Smooth muscle cell of the brain vasculature (primary cell): ENCODE results near the gene SH3RF1.

ENCODE experiments used
- DNase-seq: peaks from one replicate; pipeline ENCODE4 v3.0.0-alpha.2; 2012; ENCODE audit warnings: low read depth, low spot score

Gene SH3RF1

DNA sequence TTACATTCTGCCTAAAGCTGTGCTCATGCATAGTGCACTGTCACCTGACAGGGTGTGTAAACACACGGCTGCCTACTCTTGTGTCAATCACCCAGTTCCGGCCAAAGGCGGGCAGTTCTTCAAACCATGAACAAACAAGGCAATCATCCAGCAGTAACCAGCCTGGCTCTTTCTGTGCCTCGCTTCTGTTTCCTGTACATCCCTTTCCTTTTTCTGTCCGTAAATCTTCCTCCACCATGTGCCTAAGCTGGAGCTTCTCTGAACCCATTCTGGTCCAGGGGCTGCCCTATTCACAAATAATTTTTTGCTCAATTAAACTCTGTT, 199.9 kb downstream of the SH3RF1 start:
- DNase-seq = no peak

DNA sequence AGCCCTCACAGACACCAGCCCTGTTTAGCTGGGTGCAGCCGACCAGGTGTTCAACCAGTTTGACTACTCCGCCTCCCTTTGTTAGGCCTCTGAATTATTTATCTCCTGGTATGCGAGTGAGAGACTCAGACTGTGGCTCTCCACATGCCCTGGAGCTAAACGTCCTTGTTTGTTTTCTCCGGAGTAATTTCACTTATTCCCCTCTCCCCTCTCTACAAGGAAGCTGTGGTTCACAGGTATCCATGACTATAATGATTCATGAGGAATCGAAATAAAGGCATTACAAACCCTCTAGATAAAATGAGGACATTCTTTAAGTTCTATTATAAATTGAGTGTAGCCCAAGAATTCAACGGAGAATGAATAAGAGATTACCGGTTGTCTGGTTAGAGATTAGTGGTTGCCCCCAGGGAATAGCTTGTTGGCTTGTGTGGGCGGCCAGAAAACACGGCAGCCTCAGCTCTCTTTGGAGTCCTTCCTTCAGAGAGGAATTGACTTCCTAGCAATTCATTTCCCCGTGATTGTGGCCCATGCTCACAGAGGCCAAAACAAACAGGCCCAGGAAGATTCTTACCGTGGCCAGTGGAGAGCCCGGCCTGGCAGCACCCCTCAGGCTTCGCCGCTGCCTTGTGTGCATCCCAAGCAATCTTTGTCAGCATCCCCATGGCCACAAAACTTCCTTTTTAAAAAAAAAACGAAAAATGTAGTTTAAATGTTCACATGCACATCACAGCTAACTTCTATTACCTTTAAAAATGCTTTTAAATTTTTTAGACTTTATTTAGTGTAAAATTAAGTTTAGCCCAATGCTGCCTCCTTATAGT, 200.5 kb downstream of the SH3RF1 start:
- DNase-seq = no peak

DNA sequence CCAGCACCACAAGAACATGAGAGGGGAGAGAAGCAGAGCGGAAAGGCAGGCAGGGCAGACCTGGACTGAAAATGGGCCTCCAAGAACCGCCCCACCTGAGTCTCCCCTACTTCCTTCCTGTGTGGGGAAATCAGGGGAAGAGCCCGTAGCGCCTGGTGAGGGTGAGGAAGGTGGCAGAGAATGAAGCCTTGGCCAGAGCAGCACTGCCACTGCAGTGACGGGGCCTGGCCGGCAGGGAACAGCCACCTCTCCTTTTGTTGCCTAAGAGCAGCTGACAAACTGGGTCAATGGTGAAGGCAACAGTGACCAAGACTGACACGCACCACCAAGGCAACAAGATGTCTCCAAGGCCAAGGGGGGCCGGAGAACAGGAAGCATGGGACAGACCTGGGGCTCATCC, 202.3 kb downstream of the SH3RF1 start:
- no peak for DNase-seq

DNA sequence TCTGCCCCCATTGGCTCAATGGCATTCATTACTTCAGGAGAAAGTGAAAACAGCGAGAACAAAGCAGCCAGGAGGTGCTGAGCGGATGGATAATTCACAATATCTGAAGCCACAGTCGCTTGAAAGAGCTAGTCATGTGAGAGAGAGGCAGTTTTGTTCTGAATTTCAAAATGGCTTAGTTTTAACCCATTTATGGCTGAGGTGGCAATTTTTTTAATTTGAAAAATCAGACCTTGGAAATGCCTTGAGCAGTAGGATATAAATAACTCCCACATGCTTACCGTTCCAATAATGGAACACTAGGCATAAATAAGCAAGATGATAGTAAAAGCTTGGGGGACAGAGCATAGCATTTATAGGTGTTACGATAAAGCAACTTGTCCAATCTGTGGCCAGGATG, 203.8 kb downstream of the SH3RF1 start:
- no peak for DNase-seq

DNA sequence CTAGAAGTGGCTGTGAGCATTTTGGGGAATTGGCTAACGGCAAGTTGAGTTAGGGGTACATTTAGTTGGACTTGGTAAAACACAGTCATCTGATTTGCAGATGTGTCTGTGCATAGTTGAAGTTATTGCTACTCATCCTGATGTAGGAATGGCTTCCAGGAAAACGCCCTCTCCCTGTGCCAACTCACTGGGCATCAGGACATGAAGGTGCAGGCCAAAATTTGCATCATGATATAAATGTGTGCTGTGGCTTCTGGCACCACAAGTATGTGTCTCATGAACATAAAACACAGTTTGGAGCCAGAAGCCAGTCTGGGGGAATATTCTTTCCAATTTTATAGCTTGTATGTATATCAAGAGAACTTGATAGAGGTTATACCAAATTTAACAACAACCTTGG, 206.5 kb downstream of the SH3RF1 start:
- no peak for DNase-seq

DNA sequence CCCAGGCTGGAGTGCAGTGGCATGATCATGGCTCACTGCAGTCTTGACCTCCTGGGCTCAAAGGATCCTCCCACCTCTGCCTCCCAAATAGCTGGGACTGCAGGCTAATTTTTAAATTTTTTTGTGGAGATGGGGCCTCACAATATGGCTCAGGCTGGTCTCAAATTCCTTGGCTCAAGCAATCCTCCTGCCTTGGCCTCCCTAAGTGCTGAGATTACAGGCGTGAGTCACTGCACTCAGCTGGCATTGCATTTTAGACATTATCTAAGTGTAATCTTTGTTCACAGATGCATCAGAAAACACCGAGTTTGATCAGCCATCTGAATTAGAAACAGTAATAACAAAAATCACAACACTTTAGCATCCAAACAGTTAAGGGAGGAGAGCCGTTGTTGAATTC, 207.3 kb downstream of the SH3RF1 start:
- no peak for DNase-seq

DNA sequence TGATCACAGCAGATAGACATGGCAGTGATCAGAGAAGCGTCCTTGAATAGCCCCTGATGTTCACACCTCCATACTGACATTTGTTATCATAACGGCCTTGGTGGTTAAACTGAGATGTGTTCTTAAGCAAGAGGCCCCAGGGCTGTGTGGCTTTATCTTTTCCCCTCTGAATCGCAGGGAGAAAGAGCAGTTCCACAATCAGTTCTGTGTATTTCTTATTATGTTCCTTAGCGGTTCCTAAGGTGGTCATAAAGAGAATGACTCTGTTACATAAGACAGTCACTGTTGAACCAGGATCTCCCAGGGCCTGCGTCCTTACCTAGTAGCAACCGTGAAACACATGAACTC, 207.9 kb downstream of the SH3RF1 start:
- no peak for DNase-seq

DNA sequence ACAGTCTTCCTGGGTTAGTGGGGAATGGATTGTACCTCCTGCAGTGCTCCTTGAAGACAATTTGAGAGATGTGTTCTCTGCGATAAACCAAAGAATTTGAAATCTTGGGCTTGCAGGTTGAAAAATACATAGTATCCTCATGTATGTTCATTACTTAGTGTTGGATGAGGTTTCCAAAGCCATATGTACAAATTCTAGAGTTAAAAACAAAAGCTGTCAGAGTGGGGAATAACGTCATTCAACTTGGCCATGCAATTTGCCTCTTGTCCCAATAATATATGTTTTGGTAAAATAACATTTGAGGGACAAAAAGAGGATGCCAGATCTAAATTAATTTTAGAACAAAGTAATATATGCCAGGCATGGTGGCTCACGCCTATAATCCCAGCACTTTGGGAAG, 209.4 kb downstream of the SH3RF1 start:
- DNase-seq = no peak

DNA sequence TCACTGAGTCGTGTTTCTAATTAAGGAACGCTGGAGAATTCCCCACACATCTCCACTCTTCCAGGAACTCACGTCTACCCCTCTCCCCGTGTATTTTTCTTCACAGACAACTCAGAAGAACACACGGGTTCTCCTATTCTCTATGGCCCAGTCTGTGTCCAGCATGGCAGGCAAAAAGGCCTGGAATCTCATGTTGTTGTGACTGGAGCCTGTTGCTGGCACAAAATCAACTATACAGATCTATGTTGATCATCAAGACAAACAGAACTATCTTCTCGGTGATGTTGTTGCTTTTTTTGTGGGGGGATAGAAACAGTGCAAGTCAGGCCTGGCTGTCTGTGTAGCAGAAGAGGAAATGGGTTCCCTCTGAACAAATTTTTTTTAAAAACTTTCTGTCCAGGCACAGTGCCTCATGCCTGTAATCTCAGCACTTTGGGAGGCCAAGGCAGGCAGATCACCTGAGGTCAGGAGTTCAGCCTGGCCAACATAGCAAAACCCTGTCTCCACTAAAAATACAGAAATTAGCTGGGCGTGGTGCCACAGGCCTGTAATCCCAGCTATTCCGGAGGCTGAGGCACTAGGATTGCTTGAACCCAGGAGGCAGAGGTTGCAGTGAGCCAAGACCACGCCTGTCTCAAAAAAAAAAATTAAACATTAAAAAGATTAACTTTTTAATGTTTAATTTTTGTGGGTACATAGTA, 210.2 kb downstream of the SH3RF1 start:
- DNase-seq = no peak

DNA sequence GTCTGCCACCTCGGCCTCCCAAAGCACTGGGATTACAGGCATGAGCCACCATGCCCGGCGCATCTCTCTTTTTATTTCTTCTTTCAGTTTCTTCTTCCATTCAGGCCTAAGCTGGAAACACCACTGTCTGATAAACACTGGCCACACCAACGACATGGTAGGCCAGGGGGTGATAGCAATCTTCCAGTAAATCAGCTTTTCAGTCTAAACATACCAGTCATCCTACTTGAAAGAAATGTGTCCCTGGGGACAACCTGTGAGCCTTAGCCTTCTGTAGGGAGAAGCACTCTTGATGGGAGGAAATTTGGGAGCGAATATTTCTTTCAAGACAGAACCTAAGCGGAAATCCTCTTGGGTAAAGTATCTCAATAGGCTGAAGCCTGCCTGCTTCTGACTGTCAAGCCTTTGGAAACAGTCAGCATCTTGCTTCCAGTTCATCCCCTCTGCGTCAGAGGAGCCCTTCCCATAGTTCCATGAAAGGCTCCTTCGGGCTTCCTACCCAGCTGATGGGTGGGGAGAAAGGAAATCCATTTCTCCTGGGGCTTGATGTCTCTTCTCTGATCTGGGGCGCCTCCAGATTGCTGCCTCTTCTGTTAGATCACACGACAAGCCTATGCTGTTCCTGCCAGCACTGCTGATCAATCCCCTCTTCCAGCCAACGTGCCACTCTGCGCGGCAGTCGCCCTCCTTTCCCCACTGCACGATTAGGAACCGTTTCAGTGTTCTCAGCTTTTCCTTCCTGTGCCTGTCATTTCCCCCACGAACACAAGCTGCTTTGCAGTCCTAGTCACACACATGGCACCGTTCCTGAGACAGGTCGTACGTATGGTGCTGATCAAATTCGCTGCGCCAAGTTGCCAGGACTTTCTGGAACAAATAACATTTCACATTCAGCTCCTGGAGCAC, 211.2 kb downstream of the SH3RF1 start:
- DNase-seq = no peak

DNA sequence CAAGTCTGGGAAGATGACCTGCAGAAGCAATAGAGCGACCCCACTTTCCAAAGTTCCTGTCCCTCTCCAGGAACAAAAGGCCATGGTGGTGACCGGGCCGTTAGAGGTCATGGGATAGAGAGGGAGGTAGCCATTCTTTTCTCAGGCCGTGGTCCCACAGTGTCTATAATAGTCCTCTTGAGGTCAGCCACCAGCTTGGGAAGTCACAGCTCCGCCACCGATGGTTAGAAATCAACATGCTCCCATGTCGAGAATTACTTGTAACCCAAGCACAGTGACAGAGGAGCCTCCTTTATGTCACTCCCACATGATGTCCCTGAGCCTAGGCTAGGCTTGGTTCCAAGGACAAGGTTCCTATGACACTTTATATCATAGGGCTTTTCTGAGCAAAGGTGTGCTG, 212.4 kb downstream of the SH3RF1 start:
- no peak for DNase-seq

DNA sequence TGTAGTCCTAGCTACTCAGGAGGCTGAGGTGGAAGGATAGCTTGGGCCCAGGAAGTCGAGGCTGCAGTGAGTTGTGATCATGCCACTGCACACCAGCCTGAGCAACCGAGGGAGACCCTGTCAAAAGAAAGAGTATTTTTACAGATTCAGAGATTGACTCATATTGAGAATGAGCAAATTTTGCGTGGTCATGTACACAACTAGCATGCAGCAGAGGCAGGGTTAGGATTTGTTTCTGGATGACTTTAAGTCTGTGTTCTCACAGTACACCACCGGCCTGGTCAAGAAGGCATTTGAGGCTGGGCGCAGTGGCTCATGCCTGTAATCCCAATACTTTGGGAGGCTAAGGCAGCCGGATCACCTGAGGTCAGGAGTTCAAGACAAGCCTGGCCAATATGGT, 215.9 kb downstream of the SH3RF1 start:
- no peak for DNase-seq

DNA sequence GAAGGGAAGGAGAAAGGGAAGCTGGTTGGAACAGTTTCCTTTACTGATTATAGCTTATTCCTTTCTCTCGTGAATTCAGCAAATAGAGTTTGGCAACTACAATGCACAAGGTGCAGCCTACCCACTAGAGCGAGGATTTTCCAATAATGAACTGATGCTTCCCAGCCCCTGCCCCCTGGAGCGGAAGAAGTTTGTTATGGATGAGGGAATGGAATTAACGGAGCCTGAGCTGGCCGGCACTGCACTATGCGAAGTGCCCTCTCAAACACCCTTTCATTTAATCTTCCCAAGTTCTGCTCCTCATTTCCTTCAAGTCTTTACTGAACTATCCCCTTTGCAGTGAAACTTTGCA, 218.2 kb downstream of the SH3RF1 start:
- DNase-seq = no peak

DNA sequence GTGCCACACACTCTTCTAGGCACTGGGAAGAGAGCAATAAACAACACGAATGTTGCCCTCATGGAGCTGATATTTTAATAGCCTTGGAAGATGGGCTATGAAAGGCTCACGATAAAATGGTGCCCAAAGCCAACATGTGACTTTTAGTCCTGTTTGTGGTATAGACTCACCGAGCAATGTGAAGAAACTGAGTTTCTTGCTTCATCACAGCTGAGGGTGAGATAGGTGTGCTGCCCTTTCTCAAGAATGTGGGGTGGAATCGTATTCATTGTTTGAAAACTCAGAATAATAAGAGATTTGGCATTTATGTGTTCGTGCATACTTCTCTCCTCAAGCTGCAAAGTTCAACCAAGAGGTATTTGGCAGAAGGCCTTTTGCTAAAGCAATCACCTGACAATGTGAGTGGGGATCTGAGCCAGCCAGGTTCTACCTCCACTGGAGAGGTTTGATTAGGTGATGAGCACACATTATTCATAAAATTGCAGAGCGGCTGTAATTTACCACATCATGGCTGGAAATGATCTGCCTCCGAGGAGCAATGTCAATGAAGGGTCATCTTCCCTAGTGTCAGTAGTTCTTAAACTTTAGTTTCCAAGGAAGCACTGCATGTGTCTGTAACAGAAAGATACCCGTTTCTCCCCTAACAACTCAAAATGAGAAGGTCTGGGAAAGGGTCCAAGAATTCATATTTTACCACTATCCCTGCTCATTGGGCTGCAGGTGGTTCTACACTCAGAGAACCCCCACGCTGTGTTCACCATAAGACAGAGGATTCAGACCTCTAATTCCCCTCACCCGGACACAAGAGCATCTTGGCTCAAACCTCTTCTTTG, 218.8 kb downstream of the SH3RF1 start:
- DNase-seq = no peak

DNA sequence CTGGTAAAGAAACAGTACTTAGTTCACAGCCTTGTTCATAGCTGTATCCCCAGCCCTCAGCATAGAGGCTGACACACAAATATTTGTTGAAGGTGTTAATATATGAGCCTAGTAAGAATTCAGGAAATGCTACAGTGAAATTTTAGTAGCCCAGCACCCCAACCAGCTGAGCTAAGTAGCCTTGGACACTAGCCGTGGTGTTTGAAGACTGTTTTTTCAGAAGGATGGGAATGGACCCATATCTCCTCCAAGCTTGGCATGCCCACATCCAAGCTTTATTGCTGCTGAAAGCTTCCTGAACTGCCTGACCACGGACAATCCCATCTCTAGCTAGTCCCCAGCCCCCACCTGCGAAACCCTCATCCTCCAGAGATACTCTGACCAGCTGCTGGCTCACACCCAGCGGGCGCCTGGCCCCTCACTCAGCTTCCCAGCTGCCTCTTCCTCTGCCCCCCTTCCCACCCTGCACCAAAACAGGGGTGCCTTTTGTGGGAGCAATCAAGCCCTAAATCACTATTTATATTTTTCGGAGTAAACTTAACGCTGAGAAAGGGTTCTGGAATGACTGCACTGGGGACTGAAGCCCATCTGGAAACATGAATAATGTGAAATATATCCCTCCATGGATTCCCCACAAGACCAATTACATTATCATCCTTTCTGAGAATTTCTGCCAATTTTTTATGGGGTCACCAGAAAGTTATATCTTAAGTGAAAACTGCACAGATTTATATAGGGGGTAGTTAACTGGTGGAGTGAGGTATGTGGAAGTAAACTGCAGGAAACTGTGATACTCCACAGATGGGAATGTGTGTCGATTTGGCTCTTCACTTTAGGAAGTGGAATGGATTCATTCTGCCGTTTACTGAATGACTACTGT, 219.6 kb downstream of the SH3RF1 start:
- DNase-seq = no peak

DNA sequence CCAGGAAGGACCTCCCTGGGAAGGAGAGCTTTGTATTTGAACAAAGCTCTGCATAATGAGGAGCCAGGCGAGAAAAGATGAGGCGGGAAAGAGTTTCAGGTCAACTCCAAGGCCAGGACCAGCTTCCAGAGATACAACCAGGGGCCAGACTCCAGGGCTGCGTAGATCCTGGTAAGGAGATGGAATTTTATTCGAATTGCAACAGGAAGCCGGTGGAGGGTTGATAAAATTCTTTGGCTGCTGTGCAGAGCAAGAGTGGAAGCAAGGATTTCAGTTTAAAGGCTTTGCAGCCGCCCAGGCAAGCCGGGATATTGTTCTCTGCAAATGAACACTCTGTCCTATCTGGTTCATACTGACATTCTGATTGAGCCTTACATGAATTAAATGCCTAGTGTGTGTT, 220.5 kb downstream of the SH3RF1 start:
- DNase-seq = no peak

DNA sequence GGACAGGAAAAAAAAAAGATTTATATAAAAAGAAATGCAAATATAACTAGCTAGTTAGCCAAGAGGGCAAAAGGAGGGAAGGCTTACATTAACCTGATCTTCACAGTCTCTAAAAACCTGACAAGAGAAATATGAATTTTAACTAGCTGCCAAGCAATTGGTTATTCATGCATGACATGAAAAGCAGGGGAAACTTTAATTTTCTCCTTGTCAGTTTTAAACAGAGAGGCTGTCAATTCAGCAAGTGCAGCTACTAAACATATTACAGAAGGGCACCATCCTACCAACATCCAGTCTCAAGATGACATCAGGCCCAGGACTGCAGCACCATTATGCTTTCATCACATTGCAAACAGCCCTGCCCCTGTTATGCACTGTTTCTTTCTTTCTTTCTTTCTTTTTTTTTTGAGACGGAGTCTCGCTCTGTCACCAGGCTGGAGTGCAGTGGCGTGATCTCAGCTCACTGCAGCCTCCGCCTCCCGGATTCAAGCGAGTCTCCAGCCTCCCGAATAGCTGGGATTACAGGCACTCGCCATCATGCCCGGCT, 221.8 kb downstream of the SH3RF1 start:
- no peak for DNase-seq

DNA sequence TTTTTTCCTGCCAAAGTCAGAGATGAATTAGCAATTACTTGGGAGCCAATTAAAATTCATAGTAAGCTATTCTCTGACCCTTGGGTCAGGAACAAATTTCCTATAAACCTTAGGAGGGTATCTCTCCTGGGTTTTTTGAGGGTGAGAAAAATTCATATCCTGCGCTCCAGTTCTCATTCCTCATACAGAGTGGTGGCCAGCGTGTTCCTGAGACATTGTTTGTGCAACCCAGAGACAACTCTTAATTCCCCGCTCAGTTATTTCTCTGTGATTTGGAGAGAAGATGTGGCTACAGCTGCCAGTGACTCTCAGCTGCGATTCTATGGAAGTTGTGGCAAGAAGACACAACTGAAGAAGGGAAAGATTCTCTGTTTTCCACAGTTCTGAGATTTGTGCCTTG, 222.8 kb downstream of the SH3RF1 start:
- DNase-seq = no peak

DNA sequence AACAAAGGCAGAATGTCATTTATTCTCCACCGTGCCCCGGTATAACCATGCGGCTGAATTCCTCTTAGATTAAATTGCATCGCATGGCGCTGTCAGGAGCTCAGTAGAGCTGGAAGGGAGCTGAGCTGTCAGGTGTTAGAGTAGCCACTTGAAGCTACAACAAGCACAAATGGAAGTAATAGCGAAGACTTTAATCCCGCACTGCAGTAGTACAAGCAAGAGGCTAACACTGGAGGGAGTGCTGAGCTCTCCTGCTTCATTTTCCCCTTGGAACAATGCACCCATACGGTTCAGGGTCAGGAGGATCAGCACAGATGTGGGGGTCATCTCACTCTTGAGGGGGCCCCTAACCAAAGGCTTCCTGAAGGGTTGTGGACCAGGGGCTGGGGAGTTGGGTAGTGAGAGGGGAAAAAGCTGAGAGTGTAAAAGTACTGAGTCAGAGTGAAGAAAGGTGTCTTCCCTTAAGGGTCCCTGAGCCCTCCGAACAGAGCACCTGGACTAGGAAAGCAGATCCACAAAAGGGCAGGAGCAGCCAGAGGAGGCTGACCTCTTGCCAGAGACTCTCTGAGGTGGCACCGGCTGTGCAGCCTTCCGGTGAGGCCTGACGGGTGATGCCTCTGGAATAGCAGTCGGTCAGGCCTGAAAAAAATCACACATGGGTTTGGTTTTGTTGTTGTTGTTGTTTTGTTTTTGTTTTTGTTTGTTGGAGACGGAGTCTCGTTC, 224.7 kb downstream of the SH3RF1 start:
- no peak for DNase-seq
